ENCODE results near the gene SSU72.

GRCh38 chr1:1617925-1618324 lies 43.3 kb upstream of the SSU72 start:
- TF ChIP-seq EZH2 (IDR thresholded peaks at IDR 0.05; ENCODE audit: low read length, missing control alignments) (no peak), CTCF (conservative IDR thresholded peaks at IDR 0.05 in 1 of 2, IDR thresholded peaks at IDR 0.05 in 1 of 2; ENCODE audit: low read depth in 1 of 2, low read length in 2 of 2) (no peak)

All from fibroblast of lung (primary cell).